Caco-2 (cell line): ENCODE data around the gene SRGAP1. TPM values are rescaled to one million over a fixed set of nuclear protein-coding genes. Genes with fewer than 3 reads are reported as not detected.

Experiments used
- BruUV-seq: library from RNA; stranded (reverse); fragments of 400-500 nt; replicated peaks from 2 replicates; lab custom pipeline; 2021; lab: Mats Ljungman, UMichigan
- CTCF ChIA-PET: fragments of 300-600 bp; sonication (Branson Sonifier 250); formaldehyde crosslinking; loops from one replicate; lab custom pipeline; 2022; ENCODE audit warnings: antibody characterized with exemption; lab: Charles Lee
- POLR2A ChIA-PET: fragments of 300-600 bp; sonication (Branson Sonifier 250); formaldehyde crosslinking; loops from one replicate; lab custom pipeline; 2022; ENCODE audit warnings: antibody characterized with exemption; lab: Charles Lee
- DNase-seq, 2 experiments: peaks; one replicate each; pipeline versions ENCODE4 v3.0.0 to v3.0.0-alpha.2; 2020 to 2022
- H3K27me3 ChIP-seq: replicated peaks from 2 replicates; pipeline ENCODE4 v1.6.0; 2011; ENCODE audit warnings: low read length; ENCODE audit not compliant: control insufficient read depth, insufficient read depth
- H3K36me3 ChIP-seq: 2 replicates; pipeline ENCODE4 v1.5.1; 2011; ENCODE audit warnings: low read length; ENCODE audit not compliant: control insufficient read depth, insufficient read depth
- H3K4me1 ChIP-seq: fragments of 250-450 bp; sonication (Bioruptor Pico); 2 replicates; pipeline ENCODE4 v1.5.1; 2020; ENCODE audit warnings: mild to moderate bottlenecking
- H3K4me3 ChIP-seq: 2 replicates; pipeline ENCODE4 v1.5.1; 2011; ENCODE audit warnings: low read depth, mild to moderate bottlenecking, control low read depth, low read length
- H3K9me3 ChIP-seq: fragments of 250-450 bp; sonication (Bioruptor Pico); 2 replicates; pipeline ENCODE4 v1.5.1; 2020; ENCODE audit warnings: mild to moderate bottlenecking, moderate library complexity
- H3K27ac Mint-ChIP-seq: one replicate; pipeline ENCODE4 v1.8.0; 2022; ENCODE audit warnings: mixed read lengths; ENCODE audit not compliant: unreplicated experiment
- H3K27me3 Mint-ChIP-seq: one replicate; pipeline ENCODE4 v1.8.0; 2022; ENCODE audit warnings: mixed read lengths; ENCODE audit not compliant: insufficient read depth, unreplicated experiment
- H3K36me3 Mint-ChIP-seq: one replicate; pipeline ENCODE4 v1.8.0; 2022; ENCODE audit warnings: mild to moderate bottlenecking, mixed read lengths; ENCODE audit not compliant: insufficient read depth, unreplicated experiment
- H3K4me1 Mint-ChIP-seq: one replicate; pipeline ENCODE4 v1.8.0; 2022; ENCODE audit warnings: low read depth, mixed read lengths; ENCODE audit not compliant: unreplicated experiment
- H3K4me3 Mint-ChIP-seq: one replicate; pipeline ENCODE4 v1.8.0; 2022; ENCODE audit warnings: mild to moderate bottlenecking, moderate library complexity, mixed read lengths; ENCODE audit not compliant: unreplicated experiment
- H3K9me3 Mint-ChIP-seq: one replicate; pipeline ENCODE4 v1.8.0; 2022; ENCODE audit warnings: mixed read lengths; ENCODE audit not compliant: unreplicated experiment
- CTCF ChIP-seq, 2 experiments: fragments of 200-600 bp in 1 of 2; IDR thresholded peaks; 1 replicate in 1 of 2; 2 replicates in 1 of 2; pipeline versions ENCODE4 v1.5.1 to v1.8.0; 2011 to 2022; ENCODE audit warnings: antibody characterized with exemption in 1 of 2, control low read depth in 1 of 2, inconsistent platforms in 1 of 2, low read depth in 1 of 2, low read length in 1 of 2, mild to moderate bottlenecking in 1 of 2, moderate library complexity in 1 of 2; ENCODE audit not compliant: insufficient read depth in 1 of 2, severe bottlenecking in 1 of 2, unreplicated experiment in 1 of 2
- intact Hi-C: fragments of 100-400 bp; cut with micrococcal nuclease; formaldehyde crosslinking; loops from one replicate; pipeline ENCODE4 v1.10.0; 2022; ENCODE audit not compliant: unreplicated experiment
- total RNA-seq: library from RNA; stranded (reverse); gene quantifications from 2 replicates; pipeline ENCODE4 v1.2.3, GENCODE V29; 2022

Gene SRGAP1
- total RNA-seq, 1 experiment from 2014 or later = 22.1 TPM

- intact Hi-C loops = loop anchor here (10.0 kb wide), 1 partner anchor 162 kb away; no protein-coding TSS in a partner anchor
- Mint-ChIP-seq H3K4me3 (peak overlapping the region; percentile 100), H3K4me1 (peaks cover 14% of the 10 kb centered on the region), H3K9me3 (no peaks in the 10 kb centered on the region), H3K27me3 (no peaks in the 10 kb centered on the region), H3K36me3 (peaks cover 23% of the 10 kb centered on the region), H3K27ac (no peak overlapping the region)
- H3K27me3 ChIP-seq = no peaks in the 10 kb centered on the region
- TSS peak; percentile 31 for BruUV-seq
- no peaks in the 10 kb centered on the region for H3K9me3 ChIP-seq
- DNase-seq = no peak
- peak overlapping the region; percentile 91 for H3K4me3 ChIP-seq
- CTCF ChIA-PET = interaction anchor here (0.6 to 2.7 kb wide), 8 partner anchors 50 to 415 kb away, joined by 3 to 23 read pairs (median 3); no protein-coding TSS in a partner anchor
- no peak for TF ChIP-seq CTCF (IDR thresholded peaks at IDR 0.05; ENCODE audit: insufficient read depth in 1 of 2, low read depth in 1 of 2, low read length in 1 of 2, severe bottlenecking in 1 of 2, unreplicated experiment in 1 of 2)
- H3K36me3 ChIP-seq = no peaks in the 10 kb centered on the region
- POLR2A ChIA-PET = interaction anchor here (0.5 kb wide), 1 partner anchor 413 kb away, joined by 4 read pairs; no protein-coding TSS in a partner anchor
- H3K4me1 ChIP-seq = peaks cover 18% of the 10 kb centered on the region
Measured at GRCh38 chr12:63843254-63843720, 1.2 kb upstream of the SRGAP1 start.

- POLR2A ChIA-PET = interaction anchor here (0.5 to 1.5 kb wide), 3 partner anchors 18 to 413 kb away, joined by 3 to 4 read pairs (median 4); no protein-coding TSS in a partner anchor
- intact Hi-C loops = loop anchor here (1.0 to 10.0 kb wide), 3 partner anchors 45 to 337 kb away; no protein-coding TSS in a partner anchor
- no peaks in the 10 kb centered on the region for H3K9me3 Mint-ChIP-seq
- CTCF ChIA-PET = interaction anchor here (0.5 to 2.7 kb wide), 9 partner anchors 9 to 414 kb away, joined by 3 to 23 read pairs (median 3); no protein-coding TSS in a partner anchor
- Histone ChIP-seq H3K4me1 (peaks cover 22% of the 10 kb centered on the region), H3K4me3 (peak overlapping the region; percentile 91), H3K27me3 (no peaks in the 10 kb centered on the region), H3K9me3 (no peaks in the 10 kb centered on the region), H3K36me3 (no peaks in the 10 kb centered on the region)
- DNase-seq = peak; percentile 95
- H3K27ac Mint-ChIP-seq = peak overlapping the region; percentile 94
- no TSS peak for BruUV-seq
- peaks cover 27% of the 10 kb centered on the region for H3K36me3 Mint-ChIP-seq
- H3K4me3 Mint-ChIP-seq = peak overlapping the region; percentile 100
- peak; percentile 90 to 97 for TF ChIP-seq CTCF (IDR thresholded peaks at IDR 0.05; ENCODE audit: insufficient read depth in 1 of 2, low read depth in 1 of 2, low read length in 1 of 2, severe bottlenecking in 1 of 2, unreplicated experiment in 1 of 2)
- H3K27me3 Mint-ChIP-seq = no peaks in the 10 kb centered on the region
- peaks cover 15% of the 10 kb centered on the region for H3K4me1 Mint-ChIP-seq
Measured at GRCh38 chr12:63843721-63844390, 644 bp upstream of the SRGAP1 start.

GRCh38 chr12:63845726-63846125 lies 1.2 kb downstream of the SRGAP1 start:
- DNase-seq = peak; percentile 79 to 83
- peaks cover 27% of the 10 kb centered on the region for H3K4me1 Mint-ChIP-seq
- H3K4me3 Mint-ChIP-seq = peak overlapping the region; percentile 100
- Histone ChIP-seq H3K9me3 (no peaks in the 10 kb centered on the region), H3K4me3 (peak overlapping the region; percentile 91), H3K4me1 (peaks cover 39% of the 10 kb centered on the region), H3K36me3 (no peaks in the 10 kb centered on the region), H3K27me3 (no peaks in the 10 kb centered on the region)
- BruUV-seq = no TSS peak
- H3K36me3 Mint-ChIP-seq = peaks cover 21% of the 10 kb centered on the region
- CTCF ChIA-PET = interaction anchor here (1.3 to 2.7 kb wide), 2 partner anchors 45 to 335 kb away, joined by 4 to 23 read pairs; no protein-coding TSS in a partner anchor
- no peaks in the 10 kb centered on the region for H3K9me3 Mint-ChIP-seq
- POLR2A ChIA-PET = interaction anchor here (0.9 kb wide), 1 partner anchor 72 kb away, joined by 4 read pairs; no protein-coding TSS in a partner anchor
- H3K27ac Mint-ChIP-seq = peak overlapping the region; percentile 94
- H3K27me3 Mint-ChIP-seq = no peaks in the 10 kb centered on the region
- no peak for TF ChIP-seq CTCF (IDR thresholded peaks at IDR 0.05; ENCODE audit: insufficient read depth in 1 of 2, low read depth in 1 of 2, low read length in 1 of 2, severe bottlenecking in 1 of 2, unreplicated experiment in 1 of 2)
- intact Hi-C loops = loop anchor here (1.0 to 10.0 kb wide), 8 partner anchors 17 to 559 kb away; partner anchors contain the start of gene XPOT
